ENCODE data around the gene SCIMP.
"Not testable (repeated sequence)": the region's sequence is repeated elsewhere in the genome, so short reads cannot be mapped to it uniquely, and the experiment has no call there.

The SCIMP gene

GRCh38 chr17:5184288-5184687, 50.4 kb downstream of the SCIMP start:
- DNase-seq (ENCODE audit: low spot score): no peak

- DNase-seq (ENCODE audit: low spot score): no peak
Observed at GRCh38 chr17:5183410-5183793, 51.3 kb downstream of the SCIMP start.

GRCh38 chr17:5182597-5183409, 51.9 kb downstream of the SCIMP start:
- DNase-seq (ENCODE audit: low spot score): no peak

GRCh38 chr17:5181509-5182305, 53.0 kb downstream of the SCIMP start:
- no peak for DNase-seq (ENCODE audit: low spot score)

- DNase-seq (ENCODE audit: low spot score): no peak
Observed at GRCh38 chr17:5179003-5179402, 55.7 kb downstream of the SCIMP start.

- not testable (repeated sequence) for DNase-seq (ENCODE audit: low spot score)
Observed at GRCh38 chr17:5175027-5175426, 59.6 kb downstream of the SCIMP start.

- DNase-seq (ENCODE audit: low spot score): peak; percentile 21
Observed at GRCh38 chr17:5165791-5166564, 68.7 kb downstream of the SCIMP start.

GRCh38 chr17:5164436-5164835, 70.2 kb downstream of the SCIMP start:
- DNase-seq (ENCODE audit: low spot score): no peak

- not testable (repeated sequence) for DNase-seq (ENCODE audit: low spot score)
Observed at GRCh38 chr17:5161793-5162192, 72.9 kb downstream of the SCIMP start.

GRCh38 chr17:5160702-5161101, 74.0 kb downstream of the SCIMP start:
- DNase-seq (ENCODE audit: low spot score): not testable (repeated sequence)

All from globus pallidus (tissue), 1 donor.